Spleen (tissue), 11 donors: ENCODE results near the gene GREB1. TPM values are rescaled to one million over a fixed set of nuclear protein-coding genes. Genes with fewer than 3 reads are reported as not detected.

Source experiments
- DNase-seq: peaks from one replicate; pipeline ENCODE4 v3.0.0-alpha.2; 2020
- H3K27ac ChIP-seq, 8 donors: fragments of 200-600 bp; sonication (generic) in 7 of 8; 1 replicate in 4 of 8; 2 replicates in 4 of 8; pipeline versions ENCODE4 v1.5.0 to v1.8.0; 2016 to 2021; ENCODE audit warnings: inconsistent platforms in 4 of 8, mild to moderate bottlenecking in 4 of 8, moderate library complexity in 1 of 8
- H3K27me3 ChIP-seq, 7 donors: fragments of 200-600 bp; sonication (generic) in 6 of 7; replicated peaks in 1 of 7; 1 replicate in 4 of 7; 2 replicates in 3 of 7; pipeline versions ENCODE4 v1.5.0 to v1.8.0; 2016 to 2021; ENCODE audit warnings: inconsistent platforms in 3 of 7, mild to moderate bottlenecking in 1 of 7
- H3K36me3 ChIP-seq, 6 donors: fragments of 200-600 bp; sonication (generic) in 5 of 6; 1 replicate in 4 of 6; 2 replicates in 2 of 6; pipeline versions ENCODE4 v1.5.0 to v1.8.0; 2016 to 2021; ENCODE audit warnings: inconsistent platforms in 2 of 6
- H3K4me1 ChIP-seq, 6 donors: fragments of 200-600 bp; sonication (generic) in 5 of 6; 1 replicate in 3 of 6; 2 replicates in 3 of 6; pipeline versions ENCODE4 v1.5.0 to v1.8.0; 2016 to 2021; ENCODE audit warnings: inconsistent platforms in 3 of 6
- H3K4me3 ChIP-seq, 8 donors: fragments of 200-600 bp; sonication (generic) in 7 of 8; 1 replicate in 4 of 8; 2 replicates in 4 of 8; pipeline versions ENCODE4 v1.5.0 to v1.8.0; 2016 to 2021; ENCODE audit warnings: inconsistent platforms in 4 of 8, mild to moderate bottlenecking in 4 of 8, moderate library complexity in 2 of 8
- H3K9me3 ChIP-seq, 8 donors: fragments of 200-600 bp; sonication (generic) in 7 of 8; 1 replicate in 4 of 8; 2 replicates in 4 of 8; pipeline versions ENCODE4 v1.5.0 to v1.8.0; 2016 to 2021; ENCODE audit warnings: inconsistent platforms in 4 of 8
- CTCF ChIP-seq, 11 experiments: fragments of 200-600 bp in 7 of 11; fragments of 450-650 bp in 4 of 11; sonication (generic) in 4 of 11; IDR thresholded peaks in 8 of 11; conservative IDR thresholded peaks in 3 of 11; 1 replicate in 7 of 11; 2 replicates in 4 of 11; pipeline versions ENCODE4 v1.4.0 to v1.8.0; 2016 to 2021; ENCODE audit warnings: antibody characterized with exemption in 11 of 11, inconsistent platforms in 4 of 11, mild to moderate bottlenecking in 1 of 11
- POLR2A ChIP-seq, 3 donors: fragments of 450-650 bp; IDR thresholded peaks; one replicate each; pipeline ENCODE4 v1.5.1; 2017; ENCODE audit warnings: antibody characterized with exemption in 3 of 3, mild to moderate bottlenecking in 1 of 3
- POLR2AphosphoS5 ChIP-seq, 3 donors: sonication (generic); formaldehyde crosslinking; IDR thresholded peaks; one replicate each; pipeline ENCODE4 v1.5.1; 2017; ENCODE audit warnings: antibody characterized with exemption in 3 of 3
- whole genome bisulfite sequencing, 5 donors: extraction: QIAGEN DNeasy Blood & Tissue Kit in 3 of 5; methylation state at CpG; one replicate each; pipeline versions ENCODE4 v1.1.5 to v1.1.7; 2013 to 2018; 5-methylcytosine and 5-hydroxymethylcytosine counted together
- intact Hi-C: fragments of 100-400 bp; cut with DNase I; formaldehyde crosslinking; loops from one replicate; pipeline ENCODE4 v1.15.0; 2023; ENCODE audit warnings: low total_unique reads
- polyA plus RNA-seq, 3 donors: library from polyadenylated mRNA; stranded (reverse); fragments of 200-250 nt; gene quantifications; one replicate each; pipeline ENCODE4 v1.2.1, GENCODE V29; 2013
- total RNA-seq, 7 donors: library from RNA; depleted of rRNA in 3 of 7; stranded (reverse); fragments of >200 nt in 3 of 7; fragmentation: NEBNext Ultra II Directional in 4 of 7; extraction: Animal tissue kit (Norgen Biotek cat#: 25700) in 4 of 7; gene quantifications; one replicate each; pipeline versions ENCODE4 v1.1.0 to v1.2.1, GENCODE V29; 2016 to 2021
- donor health status: healthy with polysubstance abuse.
- donor health status: DM: no; HTN: no; CAD: no; lungs with moderate emphysema.
- donor health status: DM: no; HTN: no; CAD: no.
- donor health status: Bipolar disorder and iron deficiency.
- donor health status: healthy.
- donor health status: DM: no; HTN: no; CAD: no.
- donor health status: DM: yes; HTN: yes; CAD: no.

Gene GREB1
- total and polyA plus RNA-seq, 10 donors: 0.06 to 1.6 (median 0.51) TPM; not detected in 1

- WGBS, 5 donors: 73 to 79% (median 73%) methylated on average over 10 of the region's 10 CpGs
- Histone ChIP-seq H3K27ac (no peak overlapping the region), H3K9me3 (no peaks in the 10 kb centered on the region), H3K4me1 (peaks cover 0 to 5% (median 0%) of the 10 kb centered on the region in 6 donors), H3K4me3 (no peak overlapping the region), H3K27me3 (peaks cover 0 to 56% (median 3%) of the 10 kb centered on the region in 7 donors), H3K36me3 (no peaks in the 10 kb centered on the region)
- TF ChIP-seq CTCF (IDR thresholded peaks at IDR 0.05 in 8 of 11, conservative IDR thresholded peaks at IDR 0.05 in 3 of 11) (no peak), POLR2A (IDR thresholded peaks at IDR 0.05) (no peak), POLR2AphosphoS5 (IDR thresholded peaks at IDR 0.05) (no peak)
- intact Hi-C loops: no loop called here
- DNase-seq: no peak
Observed at GRCh38 chr2:11532416-11533055, 1.3 kb upstream of the GREB1 start.

- no peaks in the 10 kb centered on the region for H3K36me3 ChIP-seq
- no peaks in the 10 kb centered on the region for H3K9me3 ChIP-seq
- peaks cover 0 to 5% (median 0%) of the 10 kb centered on the region in 6 donors for H3K4me1 ChIP-seq
- intact Hi-C loops: no loop called here
- TF ChIP-seq CTCF (IDR thresholded peaks at IDR 0.05 in 8 of 11, conservative IDR thresholded peaks at IDR 0.05 in 3 of 11) (no peak), POLR2A (IDR thresholded peaks at IDR 0.05) (no peak), POLR2AphosphoS5 (IDR thresholded peaks at IDR 0.05) (no peak)
- no peak overlapping the region for H3K4me3 ChIP-seq
- WGBS, 5 donors: 70 to 78% (median 70%) methylated on average over 7 of the region's 7 CpGs
- no peak for DNase-seq
- H3K27ac ChIP-seq: no peak overlapping the region
- H3K27me3 ChIP-seq: peaks cover 0 to 51% (median under 1%) of the 10 kb centered on the region in 7 donors
Observed at GRCh38 chr2:11534071-11534745, 363 bp downstream of the GREB1 start.

DNA sequence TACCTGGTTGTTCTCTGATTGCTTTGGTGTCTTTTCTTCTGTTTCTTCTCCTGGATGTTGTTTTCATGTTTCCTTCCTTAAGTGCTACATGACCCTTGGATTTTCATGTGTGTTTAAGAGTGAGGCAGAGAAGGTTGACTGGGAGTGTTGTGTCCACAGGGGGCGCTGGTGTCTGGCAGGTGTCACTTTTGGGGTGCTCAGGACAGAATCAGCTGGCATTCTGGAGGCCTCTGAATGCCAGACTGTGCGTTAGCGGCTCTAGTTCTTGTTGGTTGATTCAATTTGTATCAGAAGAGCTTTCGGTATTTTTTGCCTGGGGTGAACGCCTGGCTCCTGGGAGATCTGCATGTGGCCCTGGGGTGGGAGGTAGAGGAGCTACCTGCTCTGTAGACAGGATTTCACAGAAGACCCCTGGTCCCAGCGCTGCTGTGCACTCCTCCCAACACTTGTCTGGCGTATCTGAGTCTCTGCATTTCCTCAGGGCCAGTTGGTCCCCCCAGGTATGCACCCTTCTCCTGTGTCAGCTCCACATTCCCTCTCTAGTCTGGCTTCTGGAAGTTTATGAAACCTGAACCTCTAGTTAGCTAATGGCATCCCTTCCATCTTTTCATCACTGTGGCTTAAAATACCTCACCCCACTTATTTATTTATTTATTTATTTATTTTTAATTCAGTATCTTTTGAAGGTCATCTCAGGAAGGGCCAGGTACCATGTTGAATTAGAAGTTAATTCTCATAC is 1.1 kb downstream of the GREB1 start:
- no peak for TF ChIP-seq CTCF (IDR thresholded peaks at IDR 0.05 in 8 of 11, conservative IDR thresholded peaks at IDR 0.05 in 3 of 11)
- no peak for TF ChIP-seq POLR2AphosphoS5 (IDR thresholded peaks at IDR 0.05)
- no peak for TF ChIP-seq POLR2A (IDR thresholded peaks at IDR 0.05)
- no peaks in the 10 kb centered on the region for H3K36me3 ChIP-seq
- intact Hi-C loops: no loop called here
- no peak overlapping the region for H3K27ac ChIP-seq
- H3K4me3 ChIP-seq: no peak overlapping the region
- H3K4me1 ChIP-seq: peaks cover 0 to 5% (median 0%) of the 10 kb centered on the region in 6 donors
- no peaks in the 10 kb centered on the region for H3K9me3 ChIP-seq
- H3K27me3 ChIP-seq: peaks cover 0 to 55% (median 3%) of the 10 kb centered on the region in 7 donors
- no peak for DNase-seq
- WGBS, 5 donors: 76 to 83% (median 81%) methylated on average over 7 of the region's 7 CpGs
